Heart left ventricle (tissue), 13 donors: ENCODE data around the gene MYLK2.

ENCODE experiments used
- CTCF ChIP-seq, 12 donors: fragments of 200-600 bp; sonication (generic) in 4 of 12; IDR thresholded peaks; one replicate each; pipeline versions ENCODE4 v1.5.0 to v1.8.0; 2018 to 2022; ENCODE audit warnings: antibody characterized with exemption in 12 of 12, mild to moderate bottlenecking in 5 of 12
- POLR2A ChIP-seq, 2 donors: fragments of 450-650 bp; IDR thresholded peaks; one replicate each; pipeline ENCODE4 v1.6.1; 2017; ENCODE audit warnings: antibody characterized with exemption in 2 of 2, mild to moderate bottlenecking in 2 of 2, moderate library complexity in 2 of 2
- donor health status: ischemic (EF 13 %, LVEDD 7.1; RV severe dilation, severe dysfunction).
- donor health status: DM: no; HTN: yes; CAD: no.
- donor health status: DM: no; HTN: no; CAD: no.
- donor health status: ischemic (EF 25% LVEDD 6.9; RV normal size, moderate dysfunction).
- donor health status: ischemic (EF 25% LVEDD 5.7; RV mildly dilated, moderate dysfunction).
- donor health status: ischemic (EF 35%, LVEDD 5.7; RV mildly dilated, moderate dysfunction).
- donor health status: nonischemic (EF 11% LVEDD 7.7; RV severe dilation, severe dysfunction).
- donor health status: DM: yes; HTN: yes; CAD: no.
- donor health status: PGD.
- donor health status: ischemic (EF 29% LVEDD 5.4; RV normal size, mild dysfunction).
- donor health status: nonischemic (EF 23%, LVEDD 6.1; RV moderate dilation, normal function).

GRCh38 chr20:31881945-31882344 is 62.8 kb downstream of the MYLK2 start:
- TF ChIP-seq CTCF (IDR thresholded peaks at IDR 0.05) (no peak), POLR2A (IDR thresholded peaks at IDR 0.05) (no peak)
